ENCODE results near the gene AKAP13. TPM values are rescaled to one million over a fixed set of nuclear protein-coding genes. Genes with fewer than 3 reads are reported as not detected.
A peak's percentile ranks its signal among the peaks of the same experiment; 100 is the strongest.

The AKAP13 gene
- polyA plus RNA-seq, 1 donor from 2014 or later, result 152 TPM

- Mint-ChIP-seq H3K36me3 (peaks cover 5% of the 10 kb centered on the region), H3K27ac (no peak overlapping the region), H3K4me3 (no peak overlapping the region), H3K4me1 (peaks cover 3 to 19% (median 16%) of the 10 kb centered on the region in 3 donors), H3K9me3 (no peaks in the 10 kb centered on the region), H3K27me3 (no peaks in the 10 kb centered on the region)
These were observed 227.4 kb downstream of the AKAP13 start for GRCh38 chr15:85607842-85608241.

GRCh38 chr15:85609492-85609891, 229.1 kb downstream of the AKAP13 start:
- H3K27ac Mint-ChIP-seq, result no peak overlapping the region
- no peak overlapping the region for H3K4me3 Mint-ChIP-seq
- peaks cover 3% of the 10 kb centered on the region for H3K36me3 Mint-ChIP-seq
- H3K9me3 Mint-ChIP-seq, result no peaks in the 10 kb centered on the region
- H3K27me3 Mint-ChIP-seq, result no peaks in the 10 kb centered on the region
- peaks cover 6 to 16% (median 16%) of the 10 kb centered on the region in 3 donors for H3K4me1 Mint-ChIP-seq

GRCh38 chr15:85611361-85611760, 231.0 kb downstream of the AKAP13 start:
- Mint-ChIP-seq H3K4me3 (no peak overlapping the region), H3K36me3 (no peaks in the 10 kb centered on the region), H3K27me3 (no peaks in the 10 kb centered on the region), H3K27ac (peak overlapping the region in 2 of 3 donors; percentile 18 to 82), H3K4me1 (peaks cover 7 to 26% (median 24%) of the 10 kb centered on the region in 3 donors), H3K9me3 (no peaks in the 10 kb centered on the region)

- Mint-ChIP-seq H3K4me3 (no peak overlapping the region), H3K27me3 (no peaks in the 10 kb centered on the region), H3K36me3 (no peaks in the 10 kb centered on the region), H3K27ac (peak overlapping the region in 1 of 3 donors; percentile 6), H3K4me1 (peaks cover 7 to 23% (median 17%) of the 10 kb centered on the region in 3 donors), H3K9me3 (no peaks in the 10 kb centered on the region)
These were observed 233.7 kb downstream of the AKAP13 start for GRCh38 chr15:85614059-85614458.

- no peak overlapping the region for H3K27ac Mint-ChIP-seq
- no peak overlapping the region for H3K4me3 Mint-ChIP-seq
- no peaks in the 10 kb centered on the region for H3K9me3 Mint-ChIP-seq
- no peaks in the 10 kb centered on the region for H3K27me3 Mint-ChIP-seq
- H3K36me3 Mint-ChIP-seq, result no peaks in the 10 kb centered on the region
- peaks cover 7 to 23% (median 17%) of the 10 kb centered on the region in 3 donors for H3K4me1 Mint-ChIP-seq
These were observed 235.5 kb downstream of the AKAP13 start for GRCh38 chr15:85615930-85616329.

- Mint-ChIP-seq H3K27ac (no peak overlapping the region), H3K9me3 (no peaks in the 10 kb centered on the region), H3K4me1 (peaks cover 7 to 19% (median 17%) of the 10 kb centered on the region in 3 donors), H3K27me3 (no peaks in the 10 kb centered on the region), H3K36me3 (no peaks in the 10 kb centered on the region), H3K4me3 (no peak overlapping the region)
These were observed 236.2 kb downstream of the AKAP13 start for GRCh38 chr15:85616549-85617110.

- Mint-ChIP-seq H3K9me3 (no peaks in the 10 kb centered on the region), H3K4me1 (peaks cover 8 to 30% (median 21%) of the 10 kb centered on the region in 3 donors), H3K27me3 (no peaks in the 10 kb centered on the region), H3K36me3 (no peaks in the 10 kb centered on the region), H3K27ac (no peak overlapping the region), H3K4me3 (no peak overlapping the region)
These were observed 237.8 kb downstream of the AKAP13 start for GRCh38 chr15:85618228-85618505.

GRCh38 chr15:85618956-85619491, 238.6 kb downstream of the AKAP13 start:
- Mint-ChIP-seq H3K4me1 (peaks cover 13 to 37% (median 29%) of the 10 kb centered on the region in 3 donors), H3K27me3 (no peaks in the 10 kb centered on the region), H3K4me3 (no peak overlapping the region), H3K36me3 (no peaks in the 10 kb centered on the region), H3K9me3 (no peaks in the 10 kb centered on the region), H3K27ac (no peak overlapping the region)

- H3K36me3 Mint-ChIP-seq, result peaks cover 2% of the 10 kb centered on the region
- H3K27ac Mint-ChIP-seq, result no peak overlapping the region
- no peaks in the 10 kb centered on the region for H3K27me3 Mint-ChIP-seq
- H3K4me1 Mint-ChIP-seq, result peaks cover 18 to 41% (median 31%) of the 10 kb centered on the region in 3 donors
- no peak overlapping the region for H3K4me3 Mint-ChIP-seq
- H3K9me3 Mint-ChIP-seq, result no peaks in the 10 kb centered on the region
These were observed 239.7 kb downstream of the AKAP13 start for GRCh38 chr15:85619992-85620689.

- Mint-ChIP-seq H3K27me3 (no peaks in the 10 kb centered on the region), H3K9me3 (no peaks in the 10 kb centered on the region), H3K4me1 (peaks cover 24 to 42% (median 32%) of the 10 kb centered on the region in 3 donors), H3K36me3 (peaks cover 5% of the 10 kb centered on the region), H3K4me3 (no peak overlapping the region), H3K27ac (no peak overlapping the region)
These were observed 240.3 kb downstream of the AKAP13 start for GRCh38 chr15:85620690-85621049.

- H3K27me3 Mint-ChIP-seq, result no peaks in the 10 kb centered on the region
- no peak overlapping the region for H3K4me3 Mint-ChIP-seq
- no peaks in the 10 kb centered on the region for H3K9me3 Mint-ChIP-seq
- peaks cover 23 to 41% (median 36%) of the 10 kb centered on the region in 3 donors for H3K4me1 Mint-ChIP-seq
- H3K36me3 Mint-ChIP-seq, result peaks cover 5% of the 10 kb centered on the region
- H3K27ac Mint-ChIP-seq, result no peak overlapping the region
These were observed 240.7 kb downstream of the AKAP13 start for GRCh38 chr15:85621094-85621493.

- H3K4me1 Mint-ChIP-seq, result peaks cover 28 to 47% (median 44%) of the 10 kb centered on the region in 3 donors
- peaks cover 5% of the 10 kb centered on the region for H3K36me3 Mint-ChIP-seq
- H3K9me3 Mint-ChIP-seq, result no peaks in the 10 kb centered on the region
- peak overlapping the region in 1 of 3 donors; percentile 84 for H3K27ac Mint-ChIP-seq
- H3K27me3 Mint-ChIP-seq, result no peaks in the 10 kb centered on the region
- peak overlapping the region in 1 of 4 donors; percentile 34 for H3K4me3 Mint-ChIP-seq
These were observed 241.9 kb downstream of the AKAP13 start for GRCh38 chr15:85622221-85622831.

- H3K36me3 Mint-ChIP-seq, result peaks cover 5% of the 10 kb centered on the region
- no peaks in the 10 kb centered on the region for H3K27me3 Mint-ChIP-seq
- H3K4me3 Mint-ChIP-seq, result peak overlapping the region in 1 of 4 donors; percentile 44
- peaks cover 29 to 52% (median 39%) of the 10 kb centered on the region in 3 donors for H3K4me1 Mint-ChIP-seq
- H3K27ac Mint-ChIP-seq, result peak overlapping the region; percentile 1 to 65 (median 3)
- no peaks in the 10 kb centered on the region for H3K9me3 Mint-ChIP-seq
These were observed 243.1 kb downstream of the AKAP13 start for GRCh38 chr15:85623315-85624049.

GRCh38 chr15:85624291-85624801, 243.9 kb downstream of the AKAP13 start:
- Mint-ChIP-seq H3K4me3 (peak overlapping the region in 2 of 4 donors; percentile 30 to 81), H3K4me1 (peaks cover 33 to 54% (median 39%) of the 10 kb centered on the region in 3 donors), H3K27me3 (no peaks in the 10 kb centered on the region), H3K9me3 (no peaks in the 10 kb centered on the region), H3K36me3 (peaks cover 5% of the 10 kb centered on the region), H3K27ac (peak overlapping the region in 1 of 3 donors; percentile 86)
